Cardiac muscle cell (in vitro differentiated cells and primary cell): ENCODE measurements around the gene COL16A1. TPM values are rescaled to one million over a fixed set of nuclear protein-coding genes. Genes with fewer than 3 reads are reported as not detected.

Experiments used
- DNase-seq, 2 donors: peaks; one replicate each; pipeline versions ENCODE4 v3.0.0 to v3.0.0-alpha.2; 2010 to 2017; ENCODE audit warnings: low read depth in 1 of 2, low spot score in 1 of 2
- H3K27ac ChIP-seq: fragments of 200-600 bp; sonication (generic); 2 replicates; pipeline ENCODE4 v1.5.1; 2016
- H3K27me3 ChIP-seq: fragments of 200-600 bp; sonication (generic); 2 replicates; pipeline ENCODE4 v1.6.0; 2016; ENCODE audit warnings: control low read depth
- H3K36me3 ChIP-seq: fragments of 200-600 bp; sonication (generic); 2 replicates; pipeline ENCODE4 v1.5.1; 2016; ENCODE audit warnings: control low read depth
- H3K4me1 ChIP-seq: fragments of 200-600 bp; sonication (generic); 2 replicates; pipeline ENCODE4 v1.8.1; 2017; ENCODE audit warnings: low read depth, mild to moderate bottlenecking, mixed run types
- H3K4me3 ChIP-seq: fragments of 200-600 bp; sonication (generic); 2 replicates; pipeline ENCODE4 v1.5.1; 2016; ENCODE audit warnings: mild to moderate bottlenecking
- H3K9me3 ChIP-seq: fragments of 200-600 bp; sonication (generic); 2 replicates; pipeline ENCODE4 v1.5.1; 2017; ENCODE audit warnings: low read depth, mild to moderate bottlenecking, control low read depth
- CTCF ChIP-seq: IDR thresholded peaks from 2 replicates; pipeline ENCODE4 v1.5.1; 2012; ENCODE audit warnings: low read depth, mild to moderate bottlenecking, low read length
- polyA plus RNA-seq: library from polyadenylated mRNA; unstranded; fragments of >200 nt; fragmentation: Nextera tagmentation; extraction: Ambion mirVana; gene quantifications from 2 replicates; pipeline ENCODE4 v1.2.1, GENCODE V29; 2016
- total RNA-seq: library from RNA; depleted of rRNA; stranded (reverse); fragments of >200 nt; gene quantifications from 2 replicates; pipeline ENCODE4 v1.2.3, GENCODE V29; 2016

The COL16A1 gene
- total and polyA plus RNA-seq, 2 experiments from 2014 or later, result 119 to 120 TPM

GRCh38 chr1:31749785-31750735 lies 46.2 kb upstream of the COL16A1 start:
- H3K9me3 ChIP-seq, result no peaks in the 10 kb centered on the region
- H3K27me3 ChIP-seq, result no peaks in the 10 kb centered on the region
- H3K4me1 ChIP-seq, result peaks cover 97% of the 10 kb centered on the region
- no peaks in the 10 kb centered on the region for H3K36me3 ChIP-seq
- H3K4me3 ChIP-seq, result no peak overlapping the region
- no peak for TF ChIP-seq CTCF
- DNase-seq, result peak in 1 of 2 donors; percentile 75
- peak overlapping the region; percentile 85 for H3K27ac ChIP-seq

- TF ChIP-seq CTCF, result no peak
- peak in 1 of 2 donors; percentile 62 for DNase-seq
- Histone ChIP-seq H3K9me3 (no peaks in the 10 kb centered on the region), H3K27ac (peak overlapping the region; percentile 85), H3K27me3 (no peaks in the 10 kb centered on the region), H3K36me3 (no peaks in the 10 kb centered on the region), H3K4me1 (peaks cover 88% of the 10 kb centered on the region), H3K4me3 (no peak overlapping the region)
These were observed 44.5 kb upstream of the COL16A1 start for GRCh38 chr1:31748365-31748764.

- Histone ChIP-seq H3K4me3 (no peak overlapping the region), H3K9me3 (no peaks in the 10 kb centered on the region), H3K4me1 (peaks cover 78% of the 10 kb centered on the region), H3K27me3 (no peaks in the 10 kb centered on the region), H3K36me3 (no peaks in the 10 kb centered on the region), H3K27ac (peak overlapping the region; percentile 85)
- no peak for DNase-seq
- no peak for TF ChIP-seq CTCF
These were observed 43.5 kb upstream of the COL16A1 start for GRCh38 chr1:31747304-31747703.

GRCh38 chr1:31746687-31747086 lies 42.9 kb upstream of the COL16A1 start:
- H3K4me1 ChIP-seq, result peaks cover 72% of the 10 kb centered on the region
- no peaks in the 10 kb centered on the region for H3K36me3 ChIP-seq
- H3K27me3 ChIP-seq, result no peaks in the 10 kb centered on the region
- DNase-seq, result peak in 1 of 2 donors; percentile 87
- peak overlapping the region; percentile 85 for H3K27ac ChIP-seq
- TF ChIP-seq CTCF, result no peak
- no peaks in the 10 kb centered on the region for H3K9me3 ChIP-seq
- H3K4me3 ChIP-seq, result no peak overlapping the region

GRCh38 chr1:31745946-31746670 lies 42.3 kb upstream of the COL16A1 start:
- H3K36me3 ChIP-seq, result no peaks in the 10 kb centered on the region
- H3K4me1 ChIP-seq, result peaks cover 67% of the 10 kb centered on the region
- no peak overlapping the region for H3K4me3 ChIP-seq
- DNase-seq, result no peak
- no peaks in the 10 kb centered on the region for H3K9me3 ChIP-seq
- TF ChIP-seq CTCF, result no peak
- no peaks in the 10 kb centered on the region for H3K27me3 ChIP-seq
- peak overlapping the region; percentile 85 for H3K27ac ChIP-seq
